22Rv1 (cell line): ENCODE results near the gene AMBRA1.

Experiments
- H3K27ac ChIP-seq: fragments of 450-650 bp; 2 replicates; pipeline ENCODE4 v1.5.1; 2017
- ZFX ChIP-seq: fragments of 450-650 bp; IDR thresholded peaks from 2 replicates; pipeline ENCODE4 v1.6.1; 2017; ENCODE audit warnings: antibody characterized with exemption, borderline replicate concordance
- TF ChIP-seq, protein P1 (sequence below): fragments of 450-650 bp; IDR thresholded peaks from 2 replicates; pipeline ENCODE4 v1.5.1; 2017; ENCODE audit warnings: mild to moderate bottlenecking

Gene AMBRA1

DNA sequence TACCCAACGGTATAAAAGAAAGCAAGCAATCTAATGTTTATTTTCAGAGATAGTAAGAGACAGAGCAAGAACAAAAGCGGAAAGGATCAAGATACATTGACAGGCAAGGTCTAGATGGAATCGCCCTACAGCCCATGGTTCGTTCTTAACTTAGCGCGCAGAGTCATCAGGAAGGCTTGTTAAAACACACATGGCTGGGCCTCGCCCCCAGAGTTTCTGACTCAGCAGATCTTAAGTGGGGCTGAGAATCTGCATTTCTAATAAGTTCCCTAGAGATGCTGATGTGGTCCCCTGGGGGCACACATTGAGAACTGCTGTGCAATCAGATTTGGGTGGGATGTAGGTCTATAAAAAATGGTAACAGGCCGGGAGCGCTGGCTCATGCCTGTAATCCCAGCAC, 166.5 kb downstream of the AMBRA1 start:
- TF ChIP-seq, protein P1, sequence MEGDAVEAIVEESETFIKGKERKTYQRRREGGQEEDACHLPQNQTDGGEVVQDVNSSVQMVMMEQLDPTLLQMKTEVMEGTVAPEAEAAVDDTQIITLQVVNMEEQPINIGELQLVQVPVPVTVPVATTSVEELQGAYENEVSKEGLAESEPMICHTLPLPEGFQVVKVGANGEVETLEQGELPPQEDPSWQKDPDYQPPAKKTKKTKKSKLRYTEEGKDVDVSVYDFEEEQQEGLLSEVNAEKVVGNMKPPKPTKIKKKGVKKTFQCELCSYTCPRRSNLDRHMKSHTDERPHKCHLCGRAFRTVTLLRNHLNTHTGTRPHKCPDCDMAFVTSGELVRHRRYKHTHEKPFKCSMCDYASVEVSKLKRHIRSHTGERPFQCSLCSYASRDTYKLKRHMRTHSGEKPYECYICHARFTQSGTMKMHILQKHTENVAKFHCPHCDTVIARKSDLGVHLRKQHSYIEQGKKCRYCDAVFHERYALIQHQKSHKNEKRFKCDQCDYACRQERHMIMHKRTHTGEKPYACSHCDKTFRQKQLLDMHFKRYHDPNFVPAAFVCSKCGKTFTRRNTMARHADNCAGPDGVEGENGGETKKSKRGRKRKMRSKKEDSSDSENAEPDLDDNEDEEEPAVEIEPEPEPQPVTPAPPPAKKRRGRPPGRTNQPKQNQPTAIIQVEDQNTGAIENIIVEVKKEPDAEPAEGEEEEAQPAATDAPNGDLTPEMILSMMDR, result no peak
- no peak for TF ChIP-seq ZFX
- H3K27ac ChIP-seq, result no peak overlapping the region

- no peak overlapping the region for H3K27ac ChIP-seq
- TF ChIP-seq, protein P1, result no peak
- TF ChIP-seq ZFX, result no peak
These were observed 167.4 kb downstream of the AMBRA1 start for GRCh38 chr11:46426233-46426991.

DNA sequence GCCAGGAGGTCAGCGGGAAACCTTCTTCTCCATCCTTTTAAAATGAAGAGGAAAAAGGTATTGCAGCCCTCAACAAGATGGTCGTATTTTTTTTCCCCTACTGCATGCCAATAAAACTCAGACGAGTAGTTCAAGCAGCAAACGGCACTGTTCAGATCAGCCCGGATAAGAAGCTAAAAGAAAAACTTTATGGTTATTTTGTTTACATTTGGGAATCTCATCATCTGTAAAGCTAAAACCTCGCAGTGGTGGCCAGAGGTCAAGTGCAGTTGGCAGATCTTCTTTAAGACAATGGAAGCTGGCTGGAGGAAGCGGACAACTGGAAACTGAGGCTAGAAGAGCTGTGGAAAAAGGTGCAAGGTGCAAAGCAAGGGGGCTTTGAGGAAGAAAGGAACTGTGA, 171.2 kb downstream of the AMBRA1 start:
- TF ChIP-seq, protein P1, result no peak
- no peak for TF ChIP-seq ZFX
- H3K27ac ChIP-seq, result no peak overlapping the region

GRCh38 chr11:46421257-46421880, 172.5 kb downstream of the AMBRA1 start:
- TF ChIP-seq, protein P1, result no peak
- TF ChIP-seq ZFX, result no peak
- H3K27ac ChIP-seq, result no peak overlapping the region

GRCh38 chr11:46420513-46420912, 173.3 kb downstream of the AMBRA1 start:
- TF ChIP-seq, protein P1, result no peak
- TF ChIP-seq ZFX, result no peak
- H3K27ac ChIP-seq, result no peak overlapping the region

DNA sequence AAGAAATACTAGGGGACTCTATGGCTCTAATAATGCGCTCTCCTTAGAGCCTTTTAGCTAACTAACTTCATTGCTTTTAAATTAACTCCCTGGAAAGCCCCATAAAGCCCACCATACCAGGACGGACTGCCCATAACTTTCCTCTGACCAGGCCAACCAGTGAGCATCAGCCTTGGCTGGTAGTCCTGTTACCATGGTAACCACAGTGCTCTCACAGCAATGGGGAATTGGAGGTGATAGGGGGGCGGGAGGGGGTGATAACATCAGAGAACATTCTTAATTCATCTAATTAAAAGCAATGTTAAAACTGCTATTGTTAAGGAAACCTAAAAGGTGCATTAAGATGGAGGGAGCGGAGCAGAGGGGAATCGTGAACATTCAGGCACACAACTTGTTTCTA, 175.1 kb downstream of the AMBRA1 start:
- TF ChIP-seq, protein P1, result no peak
- no peak for TF ChIP-seq ZFX
- H3K27ac ChIP-seq, result no peak overlapping the region

DNA sequence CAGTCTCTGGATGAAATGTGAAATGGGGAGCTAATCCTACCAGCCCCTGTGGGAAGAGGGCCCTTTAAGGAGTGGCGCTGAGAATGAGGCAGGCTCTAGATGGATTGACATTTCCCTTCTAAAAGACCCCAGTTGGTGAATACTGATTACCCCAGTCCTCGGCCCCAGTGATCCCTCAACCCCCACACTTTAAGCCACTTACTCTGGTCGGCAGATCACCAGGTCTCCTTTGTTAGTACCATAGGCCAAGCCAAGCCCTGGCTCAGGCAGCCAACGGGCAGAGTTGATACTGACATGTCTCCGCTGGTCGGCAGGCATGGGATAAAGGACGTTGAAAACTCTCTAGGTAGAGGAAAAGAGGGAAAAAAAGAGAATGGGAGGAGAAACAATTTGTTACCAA, 176.1 kb downstream of the AMBRA1 start:
- TF ChIP-seq, protein P1, result no peak
- no peak for TF ChIP-seq ZFX
- no peak overlapping the region for H3K27ac ChIP-seq
